ENCODE data around the gene UBE2O. TPM values are rescaled to one million over a fixed set of nuclear protein-coding genes. Genes with fewer than 3 reads are reported as not detected.

The UBE2O gene
- total RNA-seq, 1 experiment from 2014 or later, result 68.9 TPM

DNA sequence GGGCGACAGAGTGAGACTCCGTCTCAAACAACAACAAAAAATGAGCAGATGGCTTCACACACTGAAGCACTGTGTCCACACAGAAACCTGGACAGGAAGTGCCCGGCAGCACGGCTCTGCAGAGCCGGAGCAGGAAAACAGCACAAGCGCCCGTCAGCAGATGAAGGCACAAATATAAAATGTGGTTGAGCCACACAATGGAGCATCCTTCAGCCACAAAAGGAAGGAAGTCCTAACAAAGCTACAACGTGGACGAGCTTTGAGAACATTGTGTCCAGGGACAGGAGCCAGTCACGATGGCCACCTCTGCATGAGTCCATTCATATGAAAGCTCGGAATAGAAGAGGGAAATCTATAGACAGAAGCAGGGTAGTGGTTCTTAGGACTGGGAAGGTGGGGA, 32.6 kb upstream of the UBE2O start:
- ChIA-PET CTCF (no interaction called here), POLR2A (no interaction called here)
- H3K27me3 Mint-ChIP-seq (ENCODE audit: low read depth), result no peaks in the 10 kb centered on the region
- H3K4me1 Mint-ChIP-seq, result no peaks in the 10 kb centered on the region
- TF ChIP-seq PRDM15 (CRISPR knock-in tag; IDR thresholded peaks at IDR 0.05) (no peak), HMGA2 (CRISPR knock-in tag; IDR thresholded peaks at IDR 0.05) (no peak), OVOL2 (CRISPR knock-in tag; IDR thresholded peaks at IDR 0.05; ENCODE audit: borderline replicate concordance) (no peak), ZBTB21 (CRISPR knock-in tag; IDR thresholded peaks at IDR 0.05; ENCODE audit: borderline replicate concordance) (no peak), NFYB (CRISPR knock-in tag; conservative IDR thresholded peaks at IDR 0.05; ENCODE audit: low read depth) (no peak), ZNF121 (CRISPR knock-in tag; IDR thresholded peaks at IDR 0.05) (no peak), E2F5 (CRISPR knock-in tag; IDR thresholded peaks at IDR 0.05) (no peak), ATF2 (CRISPR knock-in tag; IDR thresholded peaks at IDR 0.05; ENCODE audit: borderline replicate concordance, low read depth) (no peak), NR2C2 (CRISPR knock-in tag; IDR thresholded peaks at IDR 0.05) (no peak), NR3C1 (CRISPR knock-in tag; conservative IDR thresholded peaks at IDR 0.05; ENCODE audit: low read depth) (no peak), RELA (CRISPR knock-in tag; IDR thresholded peaks at IDR 0.05; ENCODE audit: borderline replicate concordance) (no peak), PREB (CRISPR knock-in tag; IDR thresholded peaks at IDR 0.05; ENCODE audit: borderline replicate concordance) (no peak)
- TF ChIP-seq, protein P1, sequence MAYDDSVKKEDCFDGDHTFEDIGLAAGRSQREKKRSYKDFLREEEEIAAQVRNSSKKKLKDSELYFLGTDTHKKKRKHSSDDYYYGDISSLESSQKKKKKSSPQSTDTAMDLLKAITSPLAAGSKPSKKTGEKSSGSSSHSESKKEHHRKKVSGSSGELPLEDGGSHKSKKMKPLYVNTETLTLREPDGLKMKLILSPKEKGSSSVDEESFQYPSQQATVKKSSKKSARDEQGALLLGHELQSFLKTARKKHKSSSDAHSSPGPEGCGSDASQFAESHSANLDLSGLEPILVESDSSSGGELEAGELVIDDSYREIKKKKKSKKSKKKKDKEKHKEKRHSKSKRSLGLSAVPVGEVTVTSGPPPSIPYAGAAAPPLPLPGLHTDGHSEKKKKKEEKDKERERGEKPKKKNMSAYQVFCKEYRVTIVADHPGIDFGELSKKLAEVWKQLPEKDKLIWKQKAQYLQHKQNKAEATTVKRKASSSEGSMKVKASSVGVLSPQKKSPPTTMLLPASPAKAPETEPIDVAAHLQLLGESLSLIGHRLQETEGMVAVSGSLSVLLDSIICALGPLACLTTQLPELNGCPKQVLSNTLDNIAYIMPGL (CRISPR knock-in tag; IDR thresholded peaks at IDR 0.05), result no peak
- TF ChIP-seq, protein P2, sequence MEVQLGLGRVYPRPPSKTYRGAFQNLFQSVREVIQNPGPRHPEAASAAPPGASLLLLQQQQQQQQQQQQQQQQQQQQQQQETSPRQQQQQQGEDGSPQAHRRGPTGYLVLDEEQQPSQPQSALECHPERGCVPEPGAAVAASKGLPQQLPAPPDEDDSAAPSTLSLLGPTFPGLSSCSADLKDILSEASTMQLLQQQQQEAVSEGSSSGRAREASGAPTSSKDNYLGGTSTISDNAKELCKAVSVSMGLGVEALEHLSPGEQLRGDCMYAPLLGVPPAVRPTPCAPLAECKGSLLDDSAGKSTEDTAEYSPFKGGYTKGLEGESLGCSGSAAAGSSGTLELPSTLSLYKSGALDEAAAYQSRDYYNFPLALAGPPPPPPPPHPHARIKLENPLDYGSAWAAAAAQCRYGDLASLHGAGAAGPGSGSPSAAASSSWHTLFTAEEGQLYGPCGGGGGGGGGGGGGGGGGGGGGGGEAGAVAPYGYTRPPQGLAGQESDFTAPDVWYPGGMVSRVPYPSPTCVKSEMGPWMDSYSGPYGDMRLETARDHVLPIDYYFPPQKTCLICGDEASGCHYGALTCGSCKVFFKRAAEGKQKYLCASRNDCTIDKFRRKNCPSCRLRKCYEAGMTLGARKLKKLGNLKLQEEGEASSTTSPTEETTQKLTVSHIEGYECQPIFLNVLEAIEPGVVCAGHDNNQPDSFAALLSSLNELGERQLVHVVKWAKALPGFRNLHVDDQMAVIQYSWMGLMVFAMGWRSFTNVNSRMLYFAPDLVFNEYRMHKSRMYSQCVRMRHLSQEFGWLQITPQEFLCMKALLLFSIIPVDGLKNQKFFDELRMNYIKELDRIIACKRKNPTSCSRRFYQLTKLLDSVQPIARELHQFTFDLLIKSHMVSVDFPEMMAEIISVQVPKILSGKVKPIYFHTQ (CRISPR knock-in tag; IDR thresholded peaks at IDR 0.05), result no peak
- no peak overlapping the region for H3K4me3 Mint-ChIP-seq
- no peaks in the 10 kb centered on the region for H3K9me3 Mint-ChIP-seq
- no peak overlapping the region for H3K27ac Mint-ChIP-seq
- H3K36me3 Mint-ChIP-seq, result peaks cover 6% of the 10 kb centered on the region; the same call in 1 of the 2 replicates
- DNase-seq (ENCODE audit: low spot score) (no peak), ATAC-seq (no peak)
